ENCODE measurements around the gene PTPRD.
A peak's percentile ranks its signal among the peaks of the same experiment; 100 is the strongest.

PTPRD gene

DNA sequence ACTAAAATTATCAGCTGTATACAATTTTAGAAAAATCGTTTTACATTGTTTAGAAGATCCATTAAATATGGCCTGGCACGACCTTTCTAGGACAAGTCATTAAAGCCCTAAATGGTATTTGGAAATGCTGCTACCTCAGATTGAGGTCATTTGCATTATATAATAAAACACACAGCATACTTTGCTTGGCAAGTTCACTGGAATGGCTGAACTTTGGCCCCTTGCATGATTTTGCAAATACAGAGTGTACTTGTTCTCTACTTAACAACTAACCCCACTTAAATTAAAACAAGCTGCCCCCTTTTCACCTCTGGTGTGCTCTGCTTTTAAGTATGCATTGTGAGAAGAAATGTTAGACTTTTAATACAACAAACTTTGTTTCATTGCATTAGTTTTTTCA is 860.1 kb downstream of the PTPRD start:
- no peak for DNase-seq (ENCODE audit: low read depth)

DNA sequence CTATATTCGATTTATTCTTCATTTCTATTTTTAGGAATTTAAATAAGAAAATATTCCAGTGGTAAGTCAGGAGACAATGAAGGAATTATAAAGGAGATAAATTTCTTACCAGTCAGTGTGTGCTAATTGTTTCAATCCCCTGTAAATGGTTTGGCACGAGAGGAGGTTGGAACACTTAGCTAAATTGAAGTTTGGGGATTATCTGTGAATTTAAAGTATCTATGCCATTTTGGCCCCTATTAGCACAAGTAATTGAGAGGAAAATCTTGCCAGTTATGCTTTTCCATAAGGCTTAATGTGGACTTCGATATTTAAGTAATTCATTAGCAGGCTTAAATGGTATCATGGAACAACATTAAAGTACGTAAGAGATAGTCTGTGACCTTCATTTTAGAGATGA is 860.8 kb downstream of the PTPRD start:
- DNase-seq (ENCODE audit: low read depth), result no peak

DNA sequence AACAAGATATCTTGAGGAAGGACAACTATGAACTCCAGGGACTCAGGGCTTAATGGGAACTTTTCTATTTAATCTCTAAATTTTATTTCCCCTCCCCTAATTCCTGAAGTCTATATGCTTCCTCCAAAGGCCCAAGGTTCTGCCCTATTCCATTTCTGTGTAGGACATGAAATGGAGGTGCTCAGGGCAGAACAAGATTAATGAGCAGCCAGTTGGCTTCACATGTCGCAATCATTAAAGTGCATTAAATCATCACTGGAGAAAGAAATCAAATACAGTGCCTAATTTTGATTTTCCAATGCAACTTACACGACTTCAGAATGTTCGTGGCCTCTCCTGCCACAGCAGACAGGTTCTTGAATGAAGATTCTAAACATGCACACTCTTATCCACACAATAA is 862.1 kb downstream of the PTPRD start:
- DNase-seq (ENCODE audit: low read depth), result no peak

DNA sequence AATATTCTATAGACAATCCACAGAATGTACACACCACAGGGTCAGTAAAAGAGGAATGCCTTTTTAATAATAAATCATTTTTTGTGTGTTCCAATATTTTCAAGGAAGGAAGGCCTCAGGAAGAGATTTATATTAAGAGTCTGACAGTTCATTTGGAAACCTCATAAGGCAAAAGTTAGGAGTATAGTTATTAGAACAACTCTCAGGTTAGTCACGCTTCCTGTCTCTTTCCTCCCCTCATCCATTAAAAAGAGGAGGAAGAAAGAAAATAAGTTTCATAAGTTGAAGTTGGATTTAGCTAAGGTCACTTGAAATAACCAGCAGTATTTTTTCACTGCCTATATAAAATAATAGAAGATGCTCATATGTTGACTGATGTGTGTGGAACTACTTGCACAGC is 863.2 kb downstream of the PTPRD start:
- DNase-seq (ENCODE audit: low read depth), result no peak

DNA sequence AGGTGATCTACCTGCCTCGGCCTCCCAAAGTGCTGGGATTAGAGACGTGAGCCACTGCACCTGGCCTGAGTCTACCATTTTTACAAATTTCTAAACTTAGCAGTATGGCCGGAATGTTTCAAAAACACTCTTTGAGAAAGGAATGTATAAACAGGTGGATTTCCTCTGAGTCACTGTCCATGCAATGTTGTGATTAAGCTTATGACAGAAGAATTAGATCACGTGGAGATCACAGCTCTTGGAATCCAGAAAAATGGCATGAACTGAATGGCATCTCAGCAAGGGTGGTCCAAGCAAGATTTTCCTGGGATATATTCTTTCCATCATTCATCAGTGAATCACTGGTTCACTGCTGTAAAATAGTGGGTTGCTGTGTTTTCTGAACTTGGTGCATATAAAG is 865.0 kb downstream of the PTPRD start:
- peak; percentile 47 for DNase-seq (ENCODE audit: low read depth)

DNA sequence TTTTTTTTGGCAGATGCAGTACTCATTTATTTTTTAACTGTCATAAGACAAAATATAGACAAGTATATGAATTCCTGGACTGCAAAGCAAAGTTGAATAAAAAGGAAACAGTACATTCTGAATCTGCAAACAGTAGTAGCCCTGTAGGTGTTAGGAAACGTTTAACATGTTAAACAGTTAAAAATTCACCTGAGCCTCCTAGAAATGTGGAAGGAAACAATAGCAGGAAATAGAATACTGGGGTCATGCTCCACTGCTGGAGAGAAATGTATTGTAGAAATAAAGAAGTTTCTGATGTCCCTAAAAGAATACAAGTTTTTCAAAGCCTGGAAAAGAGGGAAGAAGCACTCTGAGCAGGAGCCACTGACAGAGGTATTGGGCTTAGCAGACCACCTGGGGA is 866.0 kb downstream of the PTPRD start:
- DNase-seq (ENCODE audit: low read depth), result no peak

DNA sequence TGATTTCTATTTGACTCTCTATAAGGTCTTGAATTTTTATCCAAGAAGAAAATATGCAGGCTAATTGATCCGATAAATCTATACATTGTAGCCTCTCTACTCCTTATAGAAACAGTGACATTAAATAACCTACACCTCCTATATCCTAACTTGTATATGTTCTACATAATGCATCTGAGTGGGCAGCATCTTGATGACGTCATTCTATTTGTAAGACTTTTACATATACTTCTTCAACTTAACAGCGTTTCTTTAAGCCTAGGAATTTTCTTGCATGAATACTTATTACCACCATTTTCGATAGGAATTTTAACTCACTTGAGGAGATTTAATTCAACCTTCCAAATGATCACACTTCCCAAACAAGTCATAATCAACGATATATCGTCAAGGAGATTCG is 869.0 kb downstream of the PTPRD start:
- DNase-seq (ENCODE audit: low read depth), result no peak

DNA sequence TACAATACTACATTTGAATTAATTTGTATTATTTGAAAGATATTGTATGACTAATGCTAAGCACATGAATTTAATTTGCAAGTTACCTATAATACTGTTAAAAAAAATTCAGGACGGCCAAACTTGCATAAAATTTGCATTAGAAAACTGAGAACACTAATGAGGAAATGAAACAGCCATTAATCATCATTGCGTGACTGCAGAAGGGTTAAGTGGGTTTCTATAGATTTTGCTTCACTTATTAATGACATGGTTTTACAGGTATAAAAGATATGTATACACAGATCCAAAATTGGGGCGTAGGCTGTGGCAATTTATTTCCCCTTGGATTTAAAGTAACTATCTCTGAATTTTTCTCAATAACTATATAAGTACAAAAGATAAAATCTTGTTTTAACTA is 882.6 kb downstream of the PTPRD start:
- no peak for DNase-seq (ENCODE audit: low read depth)

DNA sequence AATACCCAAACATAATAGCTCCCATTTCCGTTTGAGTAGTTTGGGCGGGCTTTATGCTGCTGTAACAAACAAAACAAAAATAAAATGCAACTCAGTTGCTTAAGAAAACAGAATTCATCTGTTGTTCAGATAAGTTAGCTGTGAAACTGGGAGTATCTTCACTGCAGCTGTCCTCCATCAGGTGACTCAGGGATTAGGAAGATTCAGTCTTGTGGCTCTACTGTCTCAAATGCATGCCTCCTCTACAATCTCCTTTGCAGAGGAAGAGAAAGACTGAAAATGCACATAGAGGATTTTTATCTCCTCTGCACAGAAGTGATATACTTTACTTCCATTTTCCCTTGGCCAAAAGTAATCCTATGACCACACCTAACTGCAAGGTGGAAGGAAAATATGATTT is 883.7 kb downstream of the PTPRD start:
- DNase-seq (ENCODE audit: low read depth), result no peak

DNA sequence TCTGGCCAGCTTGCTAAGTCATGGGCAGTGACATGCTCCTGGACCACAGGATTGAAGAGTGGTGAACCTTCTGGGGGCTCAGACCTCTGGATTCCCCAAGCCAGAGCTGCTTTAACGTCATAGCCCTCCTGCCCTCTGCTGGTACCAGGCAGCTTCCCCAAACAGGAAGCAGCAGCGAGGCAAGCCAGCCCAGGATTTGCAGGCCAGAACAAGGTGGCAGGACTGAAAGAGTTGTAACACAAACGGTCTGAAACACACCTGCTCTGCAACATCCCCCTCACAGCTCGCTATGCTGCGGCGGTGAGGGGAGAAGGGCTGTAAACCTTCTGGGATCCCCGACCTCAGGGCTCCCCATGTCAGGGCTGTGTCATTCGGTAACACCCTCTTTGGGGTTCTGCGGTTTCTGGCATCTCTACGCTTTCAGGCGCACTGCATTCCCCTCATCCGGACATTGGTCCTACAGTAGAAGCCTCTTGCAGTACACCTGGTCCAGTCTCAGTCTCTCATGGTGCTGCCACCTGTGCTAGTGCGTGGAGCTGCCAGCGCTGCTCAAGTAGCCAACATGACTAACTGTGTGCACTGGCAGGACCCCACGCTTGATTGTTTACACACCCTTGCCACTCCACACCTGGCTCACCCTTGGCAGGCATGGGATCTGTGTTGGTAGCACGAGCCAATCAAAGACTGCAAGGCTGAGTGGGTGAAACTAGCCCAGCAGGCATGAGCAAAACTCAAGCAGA is 893.3 kb downstream of the PTPRD start:
- no peak for DNase-seq (ENCODE audit: low read depth)

DNA sequence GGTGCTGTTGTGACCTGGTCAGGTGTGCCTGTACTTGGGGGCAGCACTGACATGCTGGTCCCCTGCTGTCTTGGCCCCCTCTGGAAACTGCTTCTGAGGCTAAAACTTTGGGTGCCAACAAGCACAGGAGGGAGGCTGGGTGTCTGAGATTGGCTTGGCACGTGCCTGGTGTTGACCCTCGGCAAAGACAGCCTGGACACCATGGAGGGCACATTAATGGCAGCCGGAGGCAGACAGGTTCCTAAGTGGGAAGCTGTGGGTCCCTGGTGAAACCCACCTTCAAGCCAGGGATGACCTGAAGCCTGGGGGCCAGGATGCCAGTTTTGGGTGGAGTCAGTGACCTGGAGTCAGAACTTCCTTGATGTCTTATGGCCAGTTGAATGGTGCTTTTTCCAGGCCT is 894.1 kb downstream of the PTPRD start:
- DNase-seq (ENCODE audit: low read depth), result no peak

DNA sequence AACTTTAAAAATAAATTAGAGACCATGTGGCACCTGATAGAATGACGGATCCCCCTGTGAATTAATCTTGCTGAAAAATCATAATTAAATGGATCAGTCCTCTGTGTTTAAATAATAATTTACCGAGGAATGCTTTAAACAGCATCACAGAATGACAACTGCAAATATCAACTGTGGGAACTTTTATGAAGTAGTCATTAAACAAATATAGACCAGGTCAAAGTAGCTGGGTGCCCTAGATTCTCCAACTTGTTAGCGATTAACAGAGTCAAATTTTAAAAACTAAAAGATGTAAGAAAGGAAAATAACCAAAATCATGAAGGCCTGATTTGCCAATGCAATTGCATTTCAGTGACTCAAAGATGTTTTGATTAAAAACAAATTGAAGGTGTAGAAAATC is 933.4 kb downstream of the PTPRD start:
- no peak for DNase-seq (ENCODE audit: low read depth)

DNA sequence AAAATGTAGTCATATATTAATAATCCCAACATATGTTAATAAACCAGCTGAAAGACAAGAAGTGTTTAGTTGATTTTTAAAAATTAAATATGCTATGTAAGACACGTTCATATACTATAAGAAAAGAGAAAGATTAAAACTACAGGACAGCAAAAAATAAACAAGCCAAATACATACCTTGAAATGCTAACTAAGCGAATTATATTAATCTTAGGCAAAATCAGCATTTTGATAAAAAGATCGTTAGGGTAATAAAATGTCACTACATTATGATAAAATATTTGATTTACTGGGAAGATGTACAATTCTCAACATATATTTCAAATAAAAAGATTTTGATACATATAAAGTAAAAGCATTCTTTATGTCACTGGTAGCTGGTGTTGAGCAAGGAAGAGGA is 938.3 kb downstream of the PTPRD start:
- no peak for DNase-seq (ENCODE audit: low read depth)

DNA sequence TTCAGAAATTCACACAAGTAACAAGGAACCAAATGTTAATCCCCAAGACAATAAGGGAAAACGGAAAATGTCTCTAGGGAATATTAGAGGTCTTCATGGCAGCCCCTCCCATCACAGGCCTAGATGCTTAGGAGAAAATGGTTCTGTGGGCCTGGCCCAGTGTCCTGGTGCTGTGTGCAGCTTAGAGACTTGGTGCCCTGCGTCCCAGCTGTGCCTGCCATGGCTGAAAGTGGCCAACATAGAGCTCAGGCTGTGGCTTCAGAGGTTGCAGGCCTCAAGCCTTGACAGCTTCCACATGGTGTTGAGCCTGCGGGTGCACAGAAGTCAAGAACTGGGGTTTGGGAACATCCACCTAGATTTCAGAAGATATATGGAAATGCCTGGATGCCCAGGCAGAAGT is 942.3 kb downstream of the PTPRD start:
- no peak for DNase-seq (ENCODE audit: low read depth)

DNA sequence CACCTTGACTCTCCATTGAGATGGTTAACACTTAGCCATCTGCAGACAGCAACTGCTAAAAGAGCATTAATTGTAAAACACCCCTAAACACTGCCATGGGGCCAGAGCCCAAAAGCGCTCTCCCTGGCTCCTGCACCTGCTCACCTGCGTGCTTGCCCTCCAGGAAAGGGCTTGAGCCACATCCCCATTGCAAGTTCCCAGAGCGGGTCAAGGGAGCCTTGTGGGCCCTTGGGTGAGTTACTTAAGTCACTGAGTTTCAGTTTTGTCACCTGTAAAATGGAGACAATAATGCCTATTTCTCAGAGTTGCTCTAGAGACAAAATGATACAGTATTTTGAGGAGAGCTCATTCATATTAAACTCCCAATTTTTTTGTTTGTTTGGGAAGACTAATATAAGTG is 967.8 kb downstream of the PTPRD start:
- no peak for DNase-seq (ENCODE audit: low read depth)

DNA sequence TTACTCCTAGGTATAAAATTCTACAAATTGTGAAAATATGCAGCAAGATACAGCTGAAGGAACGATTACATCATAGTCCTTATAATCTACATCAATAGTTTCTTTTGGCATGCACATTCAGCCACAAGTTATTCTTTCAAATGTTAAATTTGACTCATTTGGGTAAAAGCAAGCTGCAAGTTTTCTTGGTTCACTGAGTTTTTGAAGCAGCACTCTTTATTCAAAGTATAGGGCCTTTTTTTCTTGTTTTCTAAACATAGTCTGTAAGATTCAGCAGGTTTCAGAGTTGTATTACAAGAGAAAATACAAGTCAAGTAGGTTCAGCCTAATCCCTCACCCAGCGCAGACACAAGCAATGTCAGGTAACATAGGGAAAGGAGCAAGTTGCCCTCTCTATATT is 981.5 kb downstream of the PTPRD start:
- no peak for DNase-seq (ENCODE audit: low read depth)

DNA sequence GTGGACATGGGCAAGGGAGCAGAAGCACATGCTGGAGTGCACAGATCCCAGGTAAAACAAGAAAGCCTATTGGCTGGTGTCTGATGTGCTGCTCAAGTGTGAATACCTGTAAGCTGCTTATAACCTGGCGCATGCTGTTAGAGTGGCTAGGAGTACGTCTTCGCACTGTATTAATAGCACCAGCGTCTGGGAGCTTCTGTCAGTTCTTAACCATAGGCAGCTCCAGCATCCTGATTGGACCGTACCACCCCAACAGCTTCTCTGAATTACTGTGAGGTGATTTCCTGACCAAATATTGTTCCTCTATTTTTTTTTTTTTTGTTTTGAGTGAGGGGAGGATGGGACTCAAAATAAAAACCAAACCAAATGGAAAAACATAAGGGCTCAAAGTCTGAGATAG is 987.6 kb downstream of the PTPRD start:
- DNase-seq (ENCODE audit: low read depth), result no peak

DNA sequence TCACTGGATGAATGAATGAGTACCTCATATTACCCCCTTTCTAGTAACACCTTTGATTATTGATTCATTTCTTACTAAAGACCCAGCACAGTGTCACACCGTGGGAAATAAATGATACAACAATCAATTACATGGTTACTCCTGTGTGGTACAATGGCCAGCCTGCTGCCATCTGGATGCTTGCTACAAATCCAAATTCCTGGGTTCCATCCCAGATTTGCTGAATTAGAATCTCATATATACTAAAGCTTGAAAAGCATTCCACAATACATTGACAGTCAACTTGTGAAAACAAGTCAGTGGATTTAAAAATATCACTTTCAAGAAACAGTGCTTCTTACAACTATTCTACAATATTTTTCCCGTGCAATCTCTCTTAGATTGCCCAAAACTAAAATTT is 989.3 kb downstream of the PTPRD start:
- DNase-seq (ENCODE audit: low read depth), result no peak

DNA sequence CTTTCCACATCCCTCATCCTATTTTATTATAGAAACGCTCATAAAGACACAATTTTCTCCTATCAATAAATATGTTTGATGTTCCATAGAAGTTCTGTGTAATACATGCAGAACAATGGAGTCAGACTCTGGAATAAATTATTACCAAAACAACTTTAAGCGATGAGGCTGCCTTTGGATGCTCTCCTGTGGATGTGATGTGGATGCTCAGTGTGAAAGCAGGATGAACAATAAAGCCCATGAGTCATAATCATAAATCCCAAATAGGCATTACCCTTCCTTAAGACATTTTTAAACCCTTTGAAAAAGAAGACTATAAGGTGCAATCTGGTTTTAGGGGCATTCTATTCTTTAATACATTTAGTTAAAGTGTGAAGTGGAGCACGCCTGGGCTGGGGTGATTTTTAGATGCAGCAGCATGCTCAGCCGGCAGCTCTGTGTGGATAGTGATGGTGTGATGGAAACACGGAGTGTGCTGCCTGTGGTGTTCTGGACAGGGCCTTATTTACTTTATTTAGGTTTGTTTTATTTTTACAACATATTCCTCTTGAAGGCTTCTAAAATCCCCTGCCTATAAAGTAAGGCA is 991.4 kb downstream of the PTPRD start:
- DNase-seq (ENCODE audit: low read depth), result no peak

DNA sequence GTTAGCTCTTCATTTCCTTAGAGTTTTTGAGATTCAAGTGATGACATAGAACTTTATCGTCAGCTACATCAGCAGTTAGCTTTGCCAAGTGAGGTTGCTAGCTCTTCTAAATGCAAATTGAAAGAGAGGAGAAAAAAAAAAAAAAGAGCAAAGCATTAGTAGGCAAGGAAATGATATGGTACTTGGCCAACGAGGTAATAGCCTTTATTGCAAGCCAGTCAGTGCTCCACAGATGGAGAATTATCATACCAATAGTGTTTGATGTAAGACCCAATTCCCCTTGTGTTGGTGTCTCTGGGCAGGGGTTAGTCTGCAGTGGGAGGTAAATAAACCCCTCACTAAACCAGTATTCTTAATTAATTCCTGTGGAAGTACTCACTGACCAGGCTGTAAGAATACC is 992.1 kb downstream of the PTPRD start:
- no peak for DNase-seq (ENCODE audit: low read depth)

DNA sequence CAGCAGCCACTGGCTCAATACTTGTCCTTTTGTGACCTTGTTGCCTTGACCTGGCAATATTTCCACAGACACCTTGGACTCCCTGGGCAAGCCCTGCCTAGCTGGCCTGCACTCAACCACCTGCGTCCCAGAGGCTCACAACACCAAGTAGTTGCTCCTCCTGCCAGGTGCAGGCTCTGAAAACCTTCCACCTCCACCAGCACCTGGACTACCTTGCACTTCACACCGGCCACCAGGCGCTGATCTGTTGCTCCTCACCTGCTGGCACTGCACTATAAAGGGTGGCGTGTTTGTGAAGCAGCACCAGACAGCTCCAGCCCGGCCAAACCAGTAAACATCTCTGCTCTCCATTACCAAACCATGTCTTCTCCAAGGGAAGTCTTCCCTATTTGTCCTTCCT is 997.7 kb downstream of the PTPRD start:
- DNase-seq (ENCODE audit: low read depth), result no peak

DNA sequence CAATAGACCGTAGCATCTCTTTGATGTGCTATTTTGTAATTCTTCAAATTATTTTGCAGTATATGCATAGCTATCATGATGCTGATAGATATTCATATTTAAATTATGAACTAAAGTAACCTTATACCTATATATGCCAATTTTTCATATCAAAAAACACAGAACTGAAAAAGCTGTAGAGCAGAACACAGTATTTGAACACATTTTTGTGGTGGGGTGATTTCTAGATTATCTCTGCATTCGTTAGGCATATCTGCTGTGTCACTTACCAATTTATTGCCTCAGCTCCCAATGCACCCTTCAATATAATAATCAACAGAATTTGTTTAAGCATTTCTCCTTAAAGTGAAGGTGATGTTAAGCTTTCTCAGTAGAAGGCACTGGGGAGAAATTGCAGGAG is 998.2 kb downstream of the PTPRD start:
- DNase-seq (ENCODE audit: low read depth), result no peak

DNA sequence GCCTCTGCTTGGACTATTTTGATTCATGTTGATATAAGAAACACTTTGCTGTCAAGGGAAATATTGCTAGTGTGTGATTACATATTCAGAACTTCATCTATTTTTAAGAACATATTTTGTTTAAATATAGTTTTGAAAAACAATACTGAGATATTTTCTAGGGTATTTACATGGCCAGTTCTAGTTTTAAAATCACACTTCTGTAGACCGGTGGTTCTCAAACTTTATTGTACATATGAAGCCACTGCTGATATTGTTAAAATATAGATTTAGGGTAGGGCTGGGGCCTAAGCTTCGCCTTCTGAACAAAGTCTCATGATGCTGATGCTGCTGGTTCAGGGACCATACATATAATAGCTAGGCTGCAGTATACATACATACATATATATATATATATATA is 1000.0 kb downstream of the PTPRD start:
- DNase-seq (ENCODE audit: low read depth), result no peak

DNA sequence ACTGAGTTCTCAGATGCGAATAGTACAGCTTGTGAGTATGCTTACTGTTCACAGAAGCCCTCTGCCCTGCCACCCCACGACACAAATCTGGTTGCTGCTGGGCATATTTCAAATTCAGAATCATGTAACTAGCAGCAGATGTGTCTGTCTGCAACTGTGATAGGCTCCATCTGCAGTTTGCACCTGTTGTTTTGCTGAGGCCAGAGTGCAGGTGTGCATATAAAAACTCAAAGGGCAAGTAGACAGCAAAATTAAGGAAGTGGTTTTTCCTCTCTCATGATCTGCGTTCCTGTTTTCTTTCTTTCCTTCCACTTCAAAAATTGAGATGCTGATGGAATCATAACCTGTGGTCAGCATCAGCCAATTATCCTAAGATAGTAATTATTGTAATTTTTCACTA is 1000.5 kb downstream of the PTPRD start:
- no peak for DNase-seq (ENCODE audit: low read depth)
